Uterus (tissue), 4 donors: ENCODE data around the gene HAUS2. TPM values are rescaled to one million over a fixed set of nuclear protein-coding genes. Genes with fewer than 3 reads are reported as not detected.
"Not testable (repeated sequence)": the region's sequence is repeated elsewhere in the genome, so short reads cannot be mapped to it uniquely, and the experiment has no call there.

Source experiments
- DNase-seq, 2 donors: peaks; one replicate each; pipeline ENCODE4 v3.0.0-alpha.2; 2019 to 2020
- H3K27ac ChIP-seq, 2 donors: fragments of 200-600 bp; sonication (generic); 1 replicate in 1 of 2; 2 replicates in 1 of 2; pipeline ENCODE4 v1.5.1; 2016 to 2018
- H3K27me3 ChIP-seq, 2 donors: fragments of 200-600 bp; sonication (generic); one replicate each; pipeline ENCODE4 v1.5.1; 2018 to 2019; ENCODE audit warnings: control low read depth in 1 of 2
- H3K36me3 ChIP-seq, 2 donors: fragments of 200-600 bp; sonication (generic); one replicate each; pipeline ENCODE4 v1.5.1; 2019; ENCODE audit warnings: control low read depth in 1 of 2
- H3K4me1 ChIP-seq, 2 donors: fragments of 200-600 bp; sonication (generic); one replicate each; pipeline ENCODE4 v1.5.1; 2018 to 2019; ENCODE audit warnings: control low read depth in 1 of 2
- H3K4me3 ChIP-seq, 2 donors: fragments of 200-600 bp; sonication (generic); 1 replicate in 1 of 2; 2 replicates in 1 of 2; pipeline ENCODE4 v1.5.1; 2018 to 2019; ENCODE audit warnings: mild to moderate bottlenecking in 1 of 2
- H3K9me3 ChIP-seq, 2 donors: fragments of 200-600 bp; sonication (generic); one replicate each; pipeline ENCODE4 v1.5.1; 2019; ENCODE audit warnings: control low read depth in 1 of 2
- CTCF ChIP-seq, 4 experiments: fragments of 200-600 bp in 2 of 4; fragments of 450-650 bp in 2 of 4; sonication (generic) in 2 of 4; IDR thresholded peaks; one replicate each; pipeline ENCODE4 v1.5.1; 2016 to 2019; ENCODE audit warnings: antibody characterized with exemption in 4 of 4, mild to moderate bottlenecking in 2 of 4, moderate library complexity in 1 of 4
- POLR2A ChIP-seq, 2 donors: fragments of 450-650 bp; IDR thresholded peaks; one replicate each; pipeline ENCODE4 v1.6.1; 2016; ENCODE audit warnings: antibody characterized with exemption in 2 of 2, mild to moderate bottlenecking in 1 of 2, moderate library complexity in 1 of 2
- intact Hi-C: fragments of 100-400 bp; cut with DNase I; formaldehyde crosslinking; loops from one replicate; pipeline ENCODE4 v1.15.1; 2023; ENCODE audit warnings: low total_unique reads
- total RNA-seq, 4 donors: library from RNA; depleted of rRNA in 3 of 4; stranded (reverse); fragments of >200 nt in 3 of 4; gene quantifications; one replicate each; pipeline versions ENCODE4 v1.1.0 to v1.2.4, GENCODE V29; 2014 to 2023
- donor health status: DM: yes; HTN: yes; CAD: no.

Gene HAUS2
- total RNA-seq, 4 donors from 2014 or later, result 3.5 to 28.1 (median 14.6) TPM

- Histone ChIP-seq H3K36me3 (no peaks in the 10 kb centered on the region), H3K4me3 (peak overlapping the region; percentile 71 to 77), H3K27me3 (no peaks in the 10 kb centered on the region), H3K27ac (peak overlapping the region; percentile 91 to 92), H3K4me1 (peaks cover 0 to 7% of the 10 kb centered on the region in 2 donors), H3K9me3 (no peaks in the 10 kb centered on the region)
- intact Hi-C loops, result no loop called here
- DNase-seq, result peak; percentile 25
- TF ChIP-seq POLR2A (IDR thresholded peaks at IDR 0.05) (no peak), CTCF (IDR thresholded peaks at IDR 0.05) (no peak)
Observed at GRCh38 chr15:42549032-42549491, 424 bp downstream of the HAUS2 start.

DNA sequence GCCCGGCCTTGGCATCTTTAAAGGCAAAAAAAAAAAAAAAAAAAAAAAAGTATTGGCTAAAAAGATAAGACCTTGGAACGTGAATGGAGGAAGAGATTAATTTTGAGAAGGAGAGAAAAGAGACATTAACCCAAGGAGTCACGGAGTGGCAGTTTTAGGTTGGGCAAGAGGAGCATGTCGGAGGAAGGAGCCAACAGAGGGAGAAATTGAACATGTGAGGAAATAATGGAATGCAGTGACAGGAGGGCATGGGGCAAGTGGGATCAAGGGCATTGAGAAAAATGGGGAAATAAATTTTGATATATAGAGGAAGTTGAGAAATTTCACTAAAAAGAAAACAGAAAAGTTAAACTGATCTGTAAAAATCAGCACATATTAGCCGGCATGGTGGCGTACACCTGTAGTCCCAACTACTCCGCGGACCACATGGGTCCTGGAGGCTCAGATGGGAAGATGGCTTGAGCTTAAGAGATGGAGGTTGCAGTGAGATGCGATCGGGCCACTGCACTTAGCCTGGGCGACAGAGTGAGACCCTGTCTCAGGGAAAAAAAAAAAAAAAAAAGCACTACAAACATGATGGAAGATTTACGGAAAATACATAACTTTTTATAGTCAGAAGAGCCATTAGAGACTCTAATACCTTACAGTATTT lies 1.2 kb downstream of the HAUS2 start:
- H3K27me3 ChIP-seq, result no peaks in the 10 kb centered on the region
- H3K27ac ChIP-seq, result peak overlapping the region; percentile 42 to 91
- no peak for TF ChIP-seq POLR2A (IDR thresholded peaks at IDR 0.05)
- H3K9me3 ChIP-seq, result no peaks in the 10 kb centered on the region
- intact Hi-C loops, result no loop called here
- H3K36me3 ChIP-seq, result no peaks in the 10 kb centered on the region
- H3K4me3 ChIP-seq, result peak overlapping the region; percentile 71 to 77
- no peak for DNase-seq
- peaks cover 0 to 7% of the 10 kb centered on the region in 2 donors for H3K4me1 ChIP-seq

GRCh38 chr15:42553554-42553953 lies 4.9 kb downstream of the HAUS2 start:
- Histone ChIP-seq H3K36me3 (no peaks in the 10 kb centered on the region), H3K27ac (no peak overlapping the region), H3K9me3 (no peaks in the 10 kb centered on the region), H3K27me3 (no peaks in the 10 kb centered on the region), H3K4me1 (no peaks in the 10 kb centered on the region), H3K4me3 (no peak overlapping the region)
- intact Hi-C loops, result no loop called here
- TF ChIP-seq CTCF (IDR thresholded peaks at IDR 0.05), result no peak
- DNase-seq, result no peak

DNA sequence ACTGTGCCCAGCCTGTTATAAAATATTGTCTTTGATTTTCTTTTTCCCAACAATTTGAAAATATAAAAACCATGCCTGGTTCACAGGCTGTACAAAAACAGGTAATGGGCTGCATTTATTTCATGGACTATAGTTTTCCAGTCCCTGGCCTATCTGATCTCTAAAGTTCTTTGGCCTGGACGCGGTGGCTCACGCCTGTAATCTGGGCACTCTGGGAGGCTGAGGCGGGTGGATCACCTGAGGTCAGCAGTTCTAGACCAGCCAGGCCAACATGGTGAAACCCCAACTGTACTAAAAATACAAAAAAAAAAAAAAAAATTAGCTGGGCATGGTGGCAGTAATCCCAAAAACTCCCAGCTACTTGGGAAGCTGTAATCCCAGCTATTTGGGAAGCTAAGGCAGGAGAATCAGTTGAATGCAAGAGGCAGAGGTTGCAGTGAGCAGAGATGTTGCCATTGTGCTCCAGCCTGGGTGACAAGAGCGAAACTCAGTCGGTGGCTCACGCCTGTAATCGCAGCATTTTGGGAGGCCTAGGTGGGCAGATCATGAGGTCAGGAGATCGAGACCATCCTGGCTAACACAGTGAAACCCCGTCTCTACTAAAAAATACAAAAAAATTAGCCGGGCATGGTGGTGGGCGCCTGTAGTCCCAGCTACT lies 8.0 kb downstream of the HAUS2 start:
- H3K36me3 ChIP-seq, H3K4me1 ChIP-seq, DNase-seq, H3K4me3 ChIP-seq, intact Hi-C loops, H3K27me3 ChIP-seq, H3K27ac ChIP-seq, H3K9me3 ChIP-seq: not testable (repeated sequence)

DNA sequence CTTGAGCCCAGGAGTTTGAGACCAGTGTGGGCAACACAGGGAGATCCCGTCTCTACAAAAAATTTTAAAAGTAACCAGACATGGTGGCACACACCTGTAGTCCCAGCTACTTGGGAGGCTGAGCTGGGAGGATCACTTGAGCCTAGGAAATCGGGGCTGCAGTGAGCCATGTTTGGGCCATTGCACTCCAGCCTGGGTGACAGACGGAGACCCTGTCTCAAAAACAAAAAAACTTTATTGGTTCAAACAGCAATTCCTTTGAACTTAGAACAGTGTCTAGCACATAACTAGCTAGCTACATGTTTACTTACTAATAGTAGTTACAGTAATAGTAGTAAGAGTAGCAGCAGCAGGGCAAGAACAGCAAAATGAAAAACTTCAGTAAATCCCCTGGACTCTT lies 10.1 kb downstream of the HAUS2 start:
- no peak for TF ChIP-seq CTCF (IDR thresholded peaks at IDR 0.05)
- no peak for TF ChIP-seq POLR2A (IDR thresholded peaks at IDR 0.05)
- DNase-seq, result no peak
- intact Hi-C loops, result no loop called here

More for the DNA sequence above, 10.1 kb downstream of the HAUS2 start:
- no peak overlapping the region for H3K27ac ChIP-seq
- H3K9me3 ChIP-seq, result no peaks in the 10 kb centered on the region
- H3K27me3 ChIP-seq, result no peaks in the 10 kb centered on the region
- no peaks in the 10 kb centered on the region for H3K4me1 ChIP-seq
- H3K4me3 ChIP-seq, result no peak overlapping the region
- H3K36me3 ChIP-seq, result no peaks in the 10 kb centered on the region
